ENCODE measurements around the gene PCBP4. TPM values are rescaled to one million over a fixed set of nuclear protein-coding genes. Genes with fewer than 3 reads are reported as not detected.
A peak's percentile ranks its signal among the peaks of the same experiment; 100 is the strongest.

The PCBP4 gene
- polyA plus RNA-seq (2013, experiment 1 of 2; ENCODE audit: insufficient read length): 75.1 TPM
- 71.3 TPM for polyA plus RNA-seq (2013, experiment 2 of 2; ENCODE audit: insufficient read length)

DNA sequence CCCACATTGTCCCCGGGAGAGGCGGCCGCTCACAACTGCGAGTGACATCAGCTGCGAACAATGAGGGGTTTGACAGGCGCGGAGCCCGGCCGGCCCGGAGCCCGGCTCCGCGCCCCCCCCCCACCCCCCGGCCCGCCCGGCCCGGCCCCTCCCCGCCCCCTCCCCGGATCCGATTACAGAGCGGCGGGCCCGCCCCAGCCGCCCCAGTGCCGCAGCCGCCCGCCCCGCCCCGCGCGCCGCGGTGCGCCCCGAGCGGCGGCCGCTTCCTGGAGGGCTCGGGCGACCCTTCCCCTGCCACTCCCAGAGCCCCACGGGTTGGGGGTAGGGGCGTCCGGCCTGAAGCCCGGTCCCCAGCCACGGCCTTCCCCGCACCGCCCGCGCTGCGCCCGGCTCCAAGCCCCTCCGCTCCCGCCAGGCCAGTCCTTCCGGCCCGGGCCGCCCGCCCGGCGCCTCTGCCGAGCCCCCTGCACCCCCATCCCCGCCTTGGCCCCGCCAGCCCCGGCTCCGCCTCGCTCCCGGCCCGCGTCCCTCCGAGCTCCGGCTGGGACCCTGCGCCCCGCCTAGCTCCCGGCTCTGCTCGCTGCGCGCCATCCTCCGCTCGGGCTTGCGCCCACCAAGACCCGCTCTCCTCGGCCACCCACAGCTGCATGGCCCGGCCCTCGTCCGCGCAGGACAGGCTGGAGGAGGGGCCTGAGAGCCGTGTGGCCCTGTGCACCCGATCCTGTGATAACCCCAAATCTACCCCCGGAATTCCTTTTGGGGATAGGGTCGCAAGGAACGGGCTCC, at the start of gene PCBP4:
PCBP4 (minus strand) TSS at position 71 of the 786 bp plus-strand sequence. CDS start 6,214 bp downstream, outside the sequence.
- DNase-seq: peak; percentile 77

DNA sequence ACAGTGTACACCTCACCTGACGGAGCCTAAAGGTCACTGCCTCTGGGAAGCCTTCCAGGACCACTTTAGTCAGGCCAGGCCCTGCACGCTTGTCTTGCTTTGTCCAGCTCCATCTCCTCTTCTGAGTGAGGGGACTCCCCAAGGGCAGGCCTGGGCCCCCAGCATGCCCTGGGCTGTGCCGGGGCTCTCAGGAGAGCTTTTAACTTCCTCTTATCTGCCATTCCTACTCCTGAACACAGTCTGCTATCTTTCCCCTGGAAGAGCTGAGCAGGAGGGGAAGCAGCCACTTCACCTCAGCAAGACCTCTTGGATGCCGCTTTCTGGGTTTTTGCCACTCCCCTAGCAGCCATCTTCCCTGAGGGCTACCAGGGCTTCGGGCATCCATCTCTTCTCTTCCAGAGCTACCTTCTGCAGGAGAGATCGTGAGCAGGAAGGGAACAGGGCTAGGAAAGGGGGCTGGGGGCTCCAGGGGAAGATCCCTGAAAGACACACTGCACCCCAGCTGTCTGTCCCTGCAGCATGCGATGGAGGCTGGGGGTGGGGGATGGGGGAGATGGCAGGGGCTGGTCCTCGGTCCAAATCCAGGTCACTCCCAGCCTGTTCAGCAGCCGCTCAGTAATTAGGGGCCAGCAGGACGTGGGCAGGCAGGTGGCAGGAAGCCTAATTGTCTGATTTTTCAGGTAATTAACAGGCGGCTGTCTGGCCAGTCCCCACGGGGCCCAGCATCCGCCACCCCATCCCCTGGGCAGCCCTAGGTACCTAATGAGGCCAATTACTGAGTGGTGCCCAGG, 48.4 kb upstream of the PCBP4 start:
- no peak for DNase-seq

DNA sequence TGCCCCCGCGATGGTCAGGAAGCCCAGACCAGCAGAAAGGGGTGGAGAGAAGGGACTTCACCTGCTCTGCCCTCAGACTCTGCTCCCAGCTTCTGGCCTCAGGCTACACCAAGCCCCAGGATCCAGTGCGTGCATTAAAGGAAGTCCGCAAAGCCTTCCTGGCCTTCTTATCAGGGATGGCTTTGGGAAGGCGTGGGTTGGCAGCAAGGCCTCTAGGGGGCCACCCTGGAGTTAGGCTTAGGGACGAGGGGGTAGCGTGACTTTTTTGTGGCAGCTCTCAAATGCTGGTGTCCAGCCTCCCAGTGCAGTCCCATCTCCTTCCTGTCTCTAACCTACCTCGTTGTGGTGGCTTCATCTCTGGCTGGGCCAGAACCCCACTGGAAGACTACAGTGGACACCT, 47.4 kb upstream of the PCBP4 start:
- peak; percentile 47 for DNase-seq

DNA sequence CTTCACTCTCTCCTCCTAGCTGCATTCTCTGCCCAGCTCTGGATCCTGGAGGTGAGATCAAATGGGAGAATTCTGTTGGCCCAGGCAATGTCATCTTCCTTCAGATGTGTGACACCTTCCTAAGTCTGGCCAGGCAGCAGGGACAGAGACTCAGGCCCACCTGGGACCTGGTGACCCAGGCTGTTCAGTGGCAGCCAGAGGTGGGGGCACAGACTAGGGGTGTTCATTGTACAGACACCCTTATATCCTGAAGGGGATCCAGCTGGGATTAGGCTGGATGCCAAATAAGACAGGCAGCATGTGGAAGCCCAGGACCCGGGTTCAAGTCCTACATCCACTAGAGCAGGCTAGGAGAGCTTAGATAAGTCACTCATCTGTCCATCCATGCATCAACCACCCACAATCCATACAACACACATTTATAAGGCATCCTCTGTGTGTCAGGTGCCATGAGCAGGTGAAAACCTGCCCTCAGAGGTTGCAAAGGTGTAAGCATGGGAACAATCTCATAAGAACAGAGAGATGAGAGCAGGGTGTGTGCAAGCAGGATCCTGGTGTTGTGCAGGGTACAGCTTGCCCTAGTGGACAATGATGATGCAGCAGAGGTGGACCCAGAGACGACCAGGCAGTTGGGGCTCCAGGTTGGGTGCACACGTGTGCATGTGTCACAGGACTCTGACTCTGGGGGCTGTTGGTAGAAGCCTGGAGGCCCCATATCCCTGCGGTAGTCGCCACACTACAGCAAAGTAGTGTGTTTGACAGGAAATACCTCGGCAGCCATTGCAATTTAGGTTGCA, 46.7 kb upstream of the PCBP4 start:
- DNase-seq: no peak

DNA sequence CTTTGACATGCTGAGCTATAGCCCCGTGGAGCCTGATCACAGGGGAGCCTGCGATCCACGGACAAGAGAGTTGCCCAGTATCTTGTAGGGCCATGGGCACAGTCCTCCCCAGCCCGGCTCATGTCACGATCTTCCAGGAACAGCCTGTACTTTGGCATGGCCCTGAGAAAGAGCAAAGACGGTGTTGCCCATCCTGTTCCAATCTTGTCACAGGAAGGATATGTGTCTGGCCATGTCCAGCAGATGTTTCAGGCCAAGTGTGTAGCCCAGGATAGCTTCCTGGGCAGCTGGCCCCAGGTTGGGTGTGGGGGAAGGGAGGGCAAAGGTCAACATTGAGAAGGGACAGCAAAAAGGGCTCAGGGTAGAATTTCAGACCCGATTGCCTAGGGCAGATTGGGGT, 45.4 kb upstream of the PCBP4 start:
- DNase-seq: no peak

DNA sequence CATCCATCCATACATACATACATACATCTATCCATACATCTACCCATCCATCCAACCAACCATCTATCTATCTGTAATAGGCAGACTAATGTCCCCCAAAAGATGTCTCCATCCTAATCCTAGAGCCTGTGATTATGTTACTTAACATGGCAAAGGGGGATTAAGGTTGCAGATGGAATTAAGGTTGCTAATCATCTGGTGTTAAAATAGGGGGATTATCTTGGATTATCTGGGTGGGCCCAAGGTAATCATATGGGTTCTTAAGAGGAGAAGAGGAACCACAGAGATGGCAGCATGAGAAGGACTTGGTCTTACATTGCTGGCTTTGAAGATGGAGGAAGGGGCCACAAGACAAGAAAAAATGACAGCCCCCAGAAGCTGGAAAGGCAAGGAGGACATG, 43.2 kb upstream of the PCBP4 start:
- DNase-seq: no peak

DNA sequence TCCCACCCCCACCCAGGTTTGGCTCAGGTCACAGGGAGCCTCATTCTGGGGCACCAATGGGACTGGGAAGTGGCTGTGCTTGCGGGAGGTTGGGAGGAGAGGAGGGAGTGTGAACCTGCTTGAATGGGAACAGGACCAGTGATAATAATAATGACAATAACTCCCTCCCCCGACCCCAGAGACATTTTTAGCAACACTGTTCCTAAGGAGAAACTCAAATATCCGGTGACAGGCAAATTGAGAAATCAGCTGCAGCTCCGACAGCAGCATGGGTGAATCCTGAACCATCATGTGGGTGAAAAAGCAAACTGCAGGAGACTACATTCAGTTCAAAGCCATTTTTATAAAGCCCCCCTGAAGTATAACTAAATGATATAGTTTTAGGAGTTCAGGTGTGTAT, 40.0 kb upstream of the PCBP4 start:
- DNase-seq: no peak

DNA sequence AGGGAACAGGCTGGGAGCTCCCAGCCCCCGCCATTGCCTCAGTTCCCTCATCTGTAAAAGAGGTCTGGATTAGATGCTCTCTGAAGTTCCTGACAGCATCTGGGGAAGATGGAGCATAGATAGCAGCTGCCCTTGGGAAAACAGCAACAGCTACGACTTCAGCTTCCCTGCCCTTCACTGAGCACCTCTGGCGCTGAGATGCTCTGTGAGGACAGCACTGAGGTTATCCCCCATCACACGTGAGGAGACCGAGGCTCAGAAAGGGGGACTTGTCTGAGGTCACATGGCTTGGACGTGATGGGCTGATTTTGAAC, 39.5 kb upstream of the PCBP4 start:
- no peak for DNase-seq

DNA sequence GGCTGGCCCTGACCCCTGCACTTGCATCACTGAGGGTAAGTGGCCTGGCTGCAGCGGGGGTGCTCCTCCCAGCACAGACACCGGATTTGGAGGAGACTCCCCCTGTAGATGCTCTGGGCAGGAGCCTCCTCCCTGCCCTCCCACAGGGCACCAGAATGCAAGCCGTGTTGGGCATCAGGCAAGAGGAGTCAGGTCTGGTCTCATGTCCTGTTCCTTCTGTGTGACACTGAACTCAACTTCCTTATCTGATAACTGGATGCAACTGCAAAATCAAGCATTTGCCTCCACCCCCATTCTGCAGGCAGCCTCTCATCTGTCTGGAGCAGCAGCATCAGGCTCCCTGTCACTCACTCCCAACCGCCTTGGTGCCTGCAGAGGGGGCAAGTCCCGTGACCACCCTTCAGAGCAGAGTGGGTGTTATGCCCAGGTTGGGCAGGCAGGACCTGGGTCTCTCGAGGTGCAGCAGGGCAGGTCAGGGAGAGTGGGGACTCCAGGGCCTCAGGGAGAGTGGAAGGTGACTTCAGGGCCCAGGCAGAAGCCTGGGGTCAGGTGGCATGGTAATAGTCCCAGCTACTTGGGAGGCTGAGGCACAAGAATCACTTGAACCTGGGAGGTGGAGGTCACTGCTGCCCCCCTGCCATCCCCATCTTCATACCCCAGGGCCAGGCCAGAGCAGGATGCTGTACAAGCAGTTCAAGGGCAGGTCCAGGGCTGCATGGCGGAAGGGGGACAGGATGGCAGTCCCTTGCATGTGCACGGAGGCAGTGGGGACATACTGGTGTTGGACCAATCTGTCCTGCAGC, 39.0 kb upstream of the PCBP4 start:
- DNase-seq: no peak

DNA sequence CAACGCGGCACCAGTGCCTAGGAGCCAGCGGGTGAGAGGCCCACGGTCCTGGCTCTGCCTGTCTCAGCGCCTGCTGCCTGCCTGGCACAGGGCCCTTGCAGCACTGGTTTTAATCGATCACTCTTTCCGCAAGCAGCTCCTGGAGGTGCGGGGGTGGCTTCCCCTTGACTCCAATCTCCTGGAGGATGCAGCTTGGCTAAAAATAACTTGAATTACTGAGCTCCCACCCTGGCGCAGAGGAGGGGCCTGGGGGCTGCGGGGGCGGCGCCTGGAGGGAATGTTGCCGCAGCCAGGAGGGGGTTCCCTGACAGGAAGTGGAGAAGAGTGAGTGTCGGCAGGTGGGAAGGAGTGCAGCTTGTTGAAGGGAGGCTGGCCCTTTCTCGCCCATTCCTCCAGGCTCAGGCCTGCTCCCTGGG, 38.3 kb upstream of the PCBP4 start:
- DNase-seq: peak; percentile 49

DNA sequence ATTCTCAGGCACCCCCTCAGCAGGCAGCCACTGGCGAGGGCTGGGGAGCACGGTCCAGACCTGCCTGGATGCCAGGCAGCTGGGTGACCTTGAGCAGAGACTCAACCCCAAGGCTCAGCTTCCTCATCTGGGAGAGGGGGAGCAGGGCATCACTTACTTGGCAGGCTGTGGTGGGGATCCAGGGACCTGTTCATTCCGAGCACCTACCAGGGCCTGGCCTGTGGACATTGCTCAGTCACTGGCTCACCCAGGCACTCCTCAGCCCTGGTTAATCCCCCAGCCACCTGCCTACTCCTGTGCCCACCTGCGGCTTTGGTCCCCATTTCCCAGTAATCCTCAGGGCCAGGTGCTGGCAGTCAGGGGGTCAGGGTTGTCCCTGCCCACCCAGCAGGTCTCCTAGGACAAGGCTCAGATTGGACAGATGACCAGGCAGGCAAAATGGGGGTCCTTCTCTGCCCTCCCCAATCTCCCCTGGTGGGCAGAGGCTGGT, 37.7 kb upstream of the PCBP4 start:
- DNase-seq: no peak

DNA sequence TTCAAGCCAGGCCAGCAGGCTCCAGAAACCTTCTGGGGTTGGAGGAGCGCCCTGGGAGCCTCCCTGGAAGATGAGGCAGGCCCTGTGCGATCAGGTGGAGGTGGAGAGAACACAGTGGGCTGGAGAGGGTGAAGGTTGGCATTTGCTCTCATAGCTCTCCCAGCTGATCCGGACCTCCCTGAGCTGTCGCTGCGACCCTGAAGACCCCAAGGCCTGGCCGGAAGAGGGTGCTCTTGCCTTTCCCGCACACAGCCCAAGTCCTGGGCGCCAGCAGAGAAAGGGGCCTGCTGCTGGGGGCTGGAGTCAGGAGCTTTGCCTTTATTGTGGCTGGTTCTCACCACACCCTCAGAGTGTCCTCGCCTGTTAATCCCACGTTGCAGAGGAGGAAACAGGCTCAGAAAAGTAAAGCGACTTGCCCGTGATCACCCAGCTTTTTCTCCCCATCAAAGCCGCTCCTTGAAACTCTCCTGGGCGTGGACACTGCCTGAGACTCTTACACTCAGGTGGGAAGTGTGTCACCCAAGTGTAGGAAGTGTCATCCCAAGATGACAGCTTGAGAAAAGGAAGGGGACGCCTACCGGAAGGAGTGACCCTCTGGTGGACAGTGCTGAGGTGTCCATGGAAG, 37.0 kb upstream of the PCBP4 start:
- peak; percentile 74 for DNase-seq

DNA sequence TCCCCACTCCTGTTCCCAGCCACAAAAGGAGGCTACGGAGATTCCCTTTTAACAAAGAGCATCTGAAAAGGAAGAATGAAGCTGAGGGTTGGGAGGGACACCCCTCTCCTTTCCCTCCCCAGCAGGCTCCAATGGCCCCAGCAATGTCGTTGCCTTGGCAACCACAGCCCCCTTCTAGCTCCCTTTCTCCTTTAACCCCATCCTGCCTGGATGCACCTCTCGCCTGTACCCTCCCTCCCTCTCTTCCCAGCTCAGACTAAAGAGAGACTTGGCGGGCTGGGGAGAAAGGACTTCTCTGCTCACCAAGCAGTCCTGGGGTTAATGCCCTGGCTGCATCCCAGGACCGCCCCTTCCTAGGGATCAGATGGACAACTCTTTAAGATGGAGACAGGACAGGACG, 35.5 kb upstream of the PCBP4 start:
- no peak for DNase-seq

DNA sequence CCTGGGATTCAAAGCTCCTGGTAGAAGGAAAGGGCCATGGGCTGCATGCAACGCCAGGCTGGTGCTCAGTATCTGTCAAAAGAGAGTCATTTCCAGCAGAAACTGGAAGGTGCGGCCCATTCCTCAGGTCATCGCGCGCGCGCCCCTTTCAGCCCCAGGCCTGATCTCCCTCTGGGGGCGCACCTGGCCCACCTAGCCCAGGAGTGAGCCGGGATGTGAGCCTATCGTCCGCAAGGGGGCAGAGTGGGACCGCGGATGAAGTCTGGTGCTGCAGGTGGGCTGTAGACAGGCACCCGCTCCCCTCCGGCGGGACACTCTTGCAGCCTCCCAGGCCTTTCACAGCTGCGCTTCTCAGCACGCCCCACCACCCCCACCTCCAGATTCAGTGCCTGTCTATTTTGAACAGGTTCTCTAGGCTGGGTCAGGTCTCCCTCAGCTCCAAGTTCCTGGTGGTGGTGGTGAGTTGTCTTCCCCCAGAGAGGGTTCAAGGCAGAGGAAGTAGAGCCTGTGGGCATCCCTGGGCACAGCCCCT, 34.3 kb upstream of the PCBP4 start:
- peak; percentile 64 for DNase-seq

DNA sequence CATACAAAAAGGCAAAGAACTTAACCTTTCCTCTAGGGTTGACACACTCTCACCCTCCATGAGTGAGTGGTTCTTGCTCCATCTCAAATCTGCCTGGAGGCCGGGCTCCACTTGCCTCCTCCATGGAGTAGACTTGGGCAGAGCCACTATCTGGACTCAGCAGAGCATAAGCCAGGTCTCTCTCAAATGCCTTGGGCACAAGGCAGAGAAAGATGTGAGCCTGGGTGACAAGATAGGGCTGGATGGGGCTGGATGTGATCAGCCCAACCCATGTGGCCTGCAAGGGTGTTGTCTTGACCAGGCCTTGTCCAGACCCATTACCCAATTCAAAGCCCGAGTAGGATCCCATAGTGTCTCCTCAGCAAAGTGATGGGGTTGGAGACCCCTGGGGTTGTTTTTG, 32.6 kb upstream of the PCBP4 start:
- no peak for DNase-seq

DNA sequence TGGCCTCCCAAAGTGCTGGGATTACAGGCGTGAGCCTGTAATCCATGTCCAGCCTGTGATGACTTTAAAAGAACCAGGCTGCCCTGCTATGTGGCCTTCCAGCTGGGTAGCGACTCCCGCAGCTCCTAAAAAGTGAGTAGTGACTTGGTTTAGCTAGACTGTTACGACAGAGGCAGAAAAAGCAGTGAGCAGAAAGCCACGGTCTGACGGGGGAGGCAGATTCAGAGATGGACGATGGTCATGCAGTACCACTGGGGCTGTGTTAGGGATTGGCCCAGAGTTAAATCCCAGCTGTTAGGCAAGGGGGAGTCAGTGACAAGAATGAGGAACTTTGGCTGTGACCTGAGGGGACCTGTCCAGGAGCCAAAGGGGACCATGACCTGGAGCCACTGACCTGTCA, 31.5 kb upstream of the PCBP4 start:
- DNase-seq: no peak

DNA sequence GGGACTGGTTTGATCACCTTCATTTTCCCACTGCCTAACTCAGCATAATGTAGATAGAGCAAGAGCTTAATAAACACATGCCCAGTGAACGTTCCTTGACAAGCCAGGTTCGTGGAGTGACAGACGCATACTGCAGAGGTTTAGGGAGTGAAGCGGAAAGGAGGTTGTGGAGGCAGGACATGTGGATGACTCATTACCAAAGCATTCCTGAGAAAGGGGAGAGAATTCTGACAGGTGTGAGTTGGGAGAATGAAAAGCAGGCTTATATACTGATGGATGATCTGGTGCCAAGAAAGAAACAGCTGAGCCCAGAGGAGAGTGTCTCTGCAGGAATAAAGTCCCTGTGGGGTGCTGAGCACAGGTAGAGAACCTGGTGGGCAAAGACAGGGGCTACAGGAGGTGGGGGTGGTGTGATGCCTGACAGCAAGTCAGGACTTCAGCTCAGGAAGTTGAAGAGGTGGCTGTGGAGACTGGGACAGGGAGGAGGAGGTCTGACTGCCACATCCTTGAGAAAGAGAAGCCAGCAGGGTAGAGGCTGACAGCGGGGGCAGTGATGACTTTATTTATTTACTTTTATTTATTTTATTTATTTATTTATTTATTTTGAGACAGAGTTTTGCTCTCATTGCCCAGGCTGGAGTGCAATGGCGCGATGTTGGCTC, 30.8 kb upstream of the PCBP4 start:
- DNase-seq: no peak

DNA sequence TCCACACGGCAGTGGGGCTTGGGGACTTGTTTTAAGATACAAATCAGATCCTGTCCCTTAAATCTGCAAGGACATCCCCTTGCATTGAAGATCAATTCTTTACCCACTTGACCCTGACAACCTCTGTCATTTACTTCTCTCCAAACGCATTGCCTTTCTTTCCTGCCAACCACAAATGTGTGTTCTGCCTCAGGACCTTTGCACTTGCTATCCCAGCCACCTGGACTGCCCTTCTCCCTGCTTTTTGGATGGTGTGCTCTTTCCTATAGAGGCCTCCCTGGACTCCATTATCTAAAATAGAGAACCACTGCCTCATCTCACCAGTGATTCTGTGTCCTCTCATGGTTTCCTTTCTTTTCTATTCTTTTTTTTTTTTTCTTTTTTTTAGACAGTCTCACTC, 29.9 kb upstream of the PCBP4 start:
- no peak for DNase-seq

DNA sequence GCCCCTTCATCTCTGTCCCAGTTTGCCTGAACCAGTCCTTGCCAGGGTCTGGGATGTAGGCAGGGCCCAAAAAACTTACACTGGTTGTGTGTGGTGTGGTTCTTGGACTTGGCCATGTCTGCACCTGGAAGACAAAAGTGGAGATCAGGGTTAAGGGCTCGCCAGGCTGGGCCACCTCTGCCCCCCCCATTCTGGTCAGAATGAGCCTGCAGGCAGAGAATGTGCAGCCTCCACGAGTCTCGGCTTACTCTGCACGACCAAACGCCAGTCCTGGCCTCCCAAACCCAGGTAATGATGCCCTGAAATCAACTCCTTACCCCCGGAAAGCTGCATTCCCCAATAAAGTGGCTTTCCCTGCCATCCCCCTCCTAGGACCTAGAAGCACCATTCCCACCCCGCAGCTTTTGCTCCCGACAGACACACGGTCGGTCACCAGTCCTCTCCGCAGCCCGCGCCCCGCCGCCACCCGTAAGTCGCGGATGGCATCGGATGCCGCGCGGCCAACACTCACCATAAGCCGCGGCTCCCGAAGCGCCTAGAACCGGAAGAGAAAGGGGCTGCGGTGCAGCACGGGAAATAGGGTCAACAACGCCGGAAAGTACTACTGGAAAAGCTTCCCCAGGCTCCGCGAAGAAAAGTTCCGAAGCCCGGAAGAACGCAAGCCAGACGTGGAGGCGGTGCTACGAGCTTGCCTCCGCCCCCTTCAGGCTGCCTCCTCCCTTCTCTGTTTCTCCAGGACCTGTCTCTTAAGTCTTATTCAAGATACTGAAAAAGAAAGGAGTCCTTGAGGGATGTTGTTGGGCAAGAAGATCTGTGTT, 28.3 kb upstream of the PCBP4 start, which contains the start of gene RPL29:
RPL29 (minus strand) TSS at position 550 of the 818 bp plus-strand sequence; CDS start at position 116, 434 bp downstream.
- DNase-seq: peak; percentile 96

DNA sequence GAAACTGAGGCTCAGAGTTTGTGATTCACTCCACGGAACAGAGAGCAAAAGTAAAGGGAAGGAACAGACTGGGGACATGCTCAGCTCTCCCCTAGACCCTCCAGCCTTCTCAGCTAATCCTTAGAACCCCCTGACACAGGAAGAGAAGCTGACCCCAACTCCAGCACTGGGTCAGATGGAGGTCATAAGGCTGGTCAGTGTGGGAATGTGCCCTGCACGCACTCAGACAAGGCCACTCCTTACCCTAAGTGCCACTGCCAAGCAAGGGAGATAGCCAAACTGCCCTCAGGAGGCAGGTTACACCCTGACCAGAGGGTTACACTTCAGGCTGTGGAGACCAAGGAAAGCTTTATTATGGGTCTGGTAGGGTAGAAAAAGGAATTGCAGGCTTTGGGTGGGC, 27.3 kb upstream of the PCBP4 start:
- DNase-seq: no peak

Measured in fibroblast of skin of scalp (primary cell).